Right renal pelvis (tissue), 4 donors: Measurements from ENCODE around the gene GPR107. TPM values are rescaled to one million over a fixed set of nuclear protein-coding genes. Genes with fewer than 3 reads are reported as not detected.

ENCODE experiments used
- DNase-seq, 4 donors: peaks; one replicate each; pipeline ENCODE4 v3.0.0-alpha.2; 2013; ENCODE audit warnings: low read depth in 4 of 4, low spot score in 3 of 4, missing footprints in 1 of 4
- polyA plus RNA-seq, 4 donors: library from polyadenylated mRNA; unstranded; fragments of 120-200 nt; gene quantifications; one replicate each; pipeline ENCODE4 v1.2.1, GENCODE V29; 2013; ENCODE audit not compliant: insufficient read length in 4 of 4

The GPR107 gene
- polyA plus RNA-seq, 4 donors, result 54.8 to 60.6 (median 55.7) TPM

GRCh38 chr9:130155647-130156046 is 101.9 kb downstream of the GPR107 start:
- DNase-seq, result no peak

- DNase-seq, result no peak
Observed at GRCh38 chr9:130156672-130157071, 103.0 kb downstream of the GPR107 start.

GRCh38 chr9:130157079-130157478 is 103.4 kb downstream of the GPR107 start:
- DNase-seq, result no peak

- DNase-seq, result no peak
Observed at GRCh38 chr9:130158001-130158400, 104.3 kb downstream of the GPR107 start.

- DNase-seq, result no peak
Observed at GRCh38 chr9:130159057-130159456, 105.4 kb downstream of the GPR107 start.

- no peak for DNase-seq
Observed at GRCh38 chr9:130159915-130160670, 106.4 kb downstream of the GPR107 start.

GRCh38 chr9:130160862-130161470 is 107.3 kb downstream of the GPR107 start:
- no peak for DNase-seq

- no peak for DNase-seq
Observed at GRCh38 chr9:130165579-130165978, 111.9 kb downstream of the GPR107 start.

- DNase-seq, result no peak
Observed at GRCh38 chr9:130166399-130166798, 112.7 kb downstream of the GPR107 start.

- no peak for DNase-seq
Observed at GRCh38 chr9:130167927-130168326, 114.2 kb downstream of the GPR107 start.

- DNase-seq, result no peak
Observed at GRCh38 chr9:130171226-130172148, 117.8 kb downstream of the GPR107 start.

GRCh38 chr9:130172161-130172857 is 118.6 kb downstream of the GPR107 start, which contains the start of gene NCS1:
Gene NCS1 (plus strand): TSS chr9:130172404. CDS start chr9:130172664, 260 bp downstream.
- no peak for DNase-seq

GRCh38 chr9:130172858-130173665 is 119.4 kb downstream of the GPR107 start:
- no peak for DNase-seq

GRCh38 chr9:130173666-130173983 is 119.9 kb downstream of the GPR107 start:
- no peak for DNase-seq

GRCh38 chr9:130174025-130174424 is 120.3 kb downstream of the GPR107 start:
- DNase-seq, result no peak

GRCh38 chr9:130174920-130175321 is 121.2 kb downstream of the GPR107 start:
- no peak for DNase-seq

- DNase-seq, result no peak
Observed at GRCh38 chr9:130175355-130175754, 121.6 kb downstream of the GPR107 start.

GRCh38 chr9:130176760-130177159 is 123.1 kb downstream of the GPR107 start:
- DNase-seq, result no peak

- DNase-seq, result no peak
Observed at GRCh38 chr9:130177898-130178805, 124.4 kb downstream of the GPR107 start.
